GM18507 (cell line): ENCODE results near the gene IZUMO4.
"Not testable (repeated sequence)": the region's sequence is repeated elsewhere in the genome, so short reads cannot be mapped to it uniquely, and the experiment has no call there.

Experiments used
- DNase-seq: peaks from one replicate; pipeline ENCODE4 v3.0.0; 2011; ENCODE audit warnings: low read depth; ENCODE audit not compliant: insufficient read length; ENCODE audit errors: extremely low spot score
- FAIRE-seq: peaks from 2 replicates; lab custom pipeline; 2011; peaks lifted over from hg19 to GRCh38; lab: Jason Lieb, UNC

The IZUMO4 gene

DNA sequence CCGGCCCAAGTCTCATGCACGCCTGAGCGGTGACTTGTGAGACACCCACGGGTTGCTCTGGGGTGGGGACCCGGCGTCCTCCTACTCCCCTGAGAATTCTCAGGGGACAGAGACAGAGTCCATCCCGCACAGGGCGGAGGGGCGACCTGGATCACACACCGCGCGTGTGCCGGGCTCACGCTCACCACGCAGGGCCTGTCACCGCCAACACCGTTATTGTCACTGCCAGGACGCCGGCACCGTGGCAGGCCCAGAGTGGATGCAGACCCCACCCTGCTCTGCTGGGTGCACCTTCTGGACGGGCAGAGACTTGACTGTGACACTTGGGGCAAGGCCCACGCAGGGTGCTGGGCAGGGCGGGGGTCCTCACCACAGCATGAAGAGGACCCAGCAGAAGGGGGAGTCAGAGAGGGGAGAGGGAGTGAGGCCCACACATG lies 16.8 kb upstream of the IZUMO4 start:
- FAIRE-seq (no peak), DNase-seq (no peak)

DNA sequence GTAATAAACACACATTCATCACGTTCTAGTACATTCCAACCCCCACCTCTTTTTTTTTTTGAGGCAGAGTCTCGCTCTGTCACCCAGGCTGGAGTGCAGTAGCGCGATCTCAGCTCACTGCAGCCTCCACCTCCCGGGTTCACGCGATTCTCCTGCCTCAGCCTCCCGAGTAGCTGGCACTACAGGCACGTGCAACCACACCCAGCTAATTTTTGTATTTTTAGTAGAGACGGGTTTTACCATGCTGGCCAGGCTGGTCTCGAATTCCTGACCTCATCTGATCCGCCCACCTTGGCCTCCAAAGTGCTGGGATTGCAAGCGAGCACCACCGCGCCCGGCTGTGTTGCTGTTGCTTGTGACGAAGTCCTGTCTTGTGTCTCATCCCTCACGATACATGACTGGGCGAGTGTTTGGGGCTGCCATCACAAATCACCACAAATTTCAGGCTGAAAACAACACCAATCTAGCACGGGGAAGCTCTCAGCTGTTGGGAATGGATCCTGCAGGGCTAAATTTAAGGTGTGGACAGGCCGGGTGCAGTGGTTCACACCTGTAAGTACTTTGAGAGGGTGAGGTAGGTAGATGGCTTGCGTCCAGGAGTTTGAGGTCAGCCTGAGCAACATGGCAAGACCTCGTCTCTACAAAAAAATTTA lies 16.3 kb upstream of the IZUMO4 start:
- DNase-seq (no peak), FAIRE-seq (no peak)

DNA sequence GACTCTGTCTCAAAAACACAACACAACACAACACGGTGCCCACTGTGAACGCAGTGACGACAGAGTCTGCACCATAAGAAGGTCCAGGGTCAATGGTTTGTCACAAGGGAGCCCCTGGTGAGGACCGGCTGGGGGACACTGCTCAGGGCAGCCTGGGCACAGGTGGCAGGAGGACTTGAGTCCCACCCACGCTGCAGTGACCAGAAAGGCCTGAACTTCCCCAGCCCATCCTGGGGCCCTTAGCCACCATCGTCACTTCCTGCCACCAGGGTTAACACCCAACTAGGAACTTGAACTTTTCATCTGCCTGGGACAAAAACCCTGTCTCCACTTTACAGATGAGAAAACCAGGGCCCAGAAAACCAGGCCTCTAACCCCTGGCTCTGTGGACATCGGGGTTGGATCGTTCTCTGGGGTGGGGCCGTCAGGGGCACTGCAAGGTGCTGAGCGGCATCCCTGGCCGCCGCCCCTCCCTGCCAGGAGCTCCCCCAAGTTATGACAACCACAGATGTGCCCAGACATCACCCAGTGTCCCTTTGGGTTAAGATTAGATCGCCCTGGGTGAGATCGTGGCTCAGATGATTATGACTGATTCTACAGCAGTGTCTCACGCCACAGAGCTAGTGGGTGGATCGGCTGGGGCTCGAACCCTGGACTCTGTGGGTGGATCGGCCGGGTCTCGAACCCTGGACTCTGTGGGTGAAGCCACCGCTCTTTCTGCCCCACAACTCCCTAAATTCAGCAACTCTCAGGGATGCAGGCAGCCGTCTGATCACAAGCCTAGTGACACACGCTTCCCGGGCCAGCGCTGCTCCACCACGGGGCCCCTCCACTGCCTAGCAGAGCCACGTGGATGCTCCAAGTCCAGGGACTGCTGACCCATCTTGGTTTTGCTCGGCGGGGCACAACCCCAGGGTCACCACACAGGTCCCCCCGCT lies 14.6 kb upstream of the IZUMO4 start:
- no peak for DNase-seq
- peak; percentile 94 for FAIRE-seq

DNA sequence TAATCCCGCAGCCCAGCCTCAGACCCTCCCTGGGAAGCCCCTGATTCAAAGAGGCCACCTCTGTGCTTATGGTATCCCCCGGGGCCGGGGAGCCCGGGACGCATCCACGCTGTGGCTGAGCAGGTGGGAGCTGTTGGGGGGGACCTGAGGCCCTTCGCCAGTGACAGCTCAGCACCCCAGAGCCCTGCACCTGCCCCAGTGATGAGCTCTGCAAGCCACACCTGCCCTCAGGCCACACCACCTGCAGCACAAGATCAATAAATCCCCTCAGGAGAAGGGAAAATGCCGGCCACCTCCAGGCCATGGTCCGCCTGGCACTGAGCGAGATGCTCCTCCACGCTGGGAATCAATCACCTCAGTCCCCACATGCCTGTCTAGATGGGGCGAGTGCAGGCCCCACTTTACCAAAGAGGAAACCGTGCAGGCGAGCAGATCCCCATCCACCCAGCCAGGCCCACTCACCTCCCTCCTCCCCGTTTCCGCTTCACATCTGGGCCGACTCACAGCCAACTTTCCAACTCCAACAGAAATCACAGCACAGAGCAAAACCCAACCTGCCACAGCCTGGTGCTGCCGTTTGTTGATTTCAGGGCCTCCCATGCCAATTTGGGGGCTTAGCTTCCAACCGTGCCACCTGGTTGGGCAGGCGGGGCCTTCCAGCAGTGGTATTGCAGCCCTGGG lies 13.4 kb upstream of the IZUMO4 start:
- DNase-seq = no peak
- FAIRE-seq = peak; percentile 85

DNA sequence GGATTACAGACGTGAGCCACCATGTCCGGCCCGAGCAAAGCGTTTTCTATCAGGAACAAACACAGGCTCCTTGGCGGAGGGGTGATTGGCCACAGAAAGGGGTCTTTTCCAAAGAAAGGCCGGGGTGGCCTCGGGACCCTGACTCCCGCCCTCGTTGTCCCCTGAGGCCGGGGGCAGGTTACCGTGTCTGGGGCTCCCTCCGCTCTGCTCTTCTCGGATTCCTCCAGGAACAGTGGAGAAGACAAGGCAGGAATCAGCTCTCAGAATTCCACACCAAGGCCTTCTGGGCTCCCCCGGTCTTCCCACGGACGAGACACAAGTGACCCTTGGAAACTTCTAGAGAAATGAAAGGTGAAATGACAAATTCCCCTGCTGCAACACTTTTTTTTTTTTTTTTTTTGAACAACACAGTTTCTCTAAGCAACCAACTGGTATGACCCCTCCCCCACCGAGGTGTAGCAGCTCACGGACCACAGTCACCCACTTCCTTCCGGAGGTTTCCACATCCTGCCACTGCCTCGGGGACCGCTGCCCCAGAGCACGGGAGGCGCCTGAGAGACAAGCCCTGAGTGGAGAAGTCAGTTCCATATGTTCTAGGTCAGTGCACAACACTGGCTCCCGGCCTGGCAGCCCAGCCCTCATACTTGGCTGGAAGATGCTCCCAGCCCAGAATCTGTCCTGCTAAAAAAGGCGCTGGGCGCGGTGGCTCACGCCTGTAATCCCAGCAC lies 11.6 kb upstream of the IZUMO4 start:
- DNase-seq = no peak
- FAIRE-seq = peak; percentile 98

DNA sequence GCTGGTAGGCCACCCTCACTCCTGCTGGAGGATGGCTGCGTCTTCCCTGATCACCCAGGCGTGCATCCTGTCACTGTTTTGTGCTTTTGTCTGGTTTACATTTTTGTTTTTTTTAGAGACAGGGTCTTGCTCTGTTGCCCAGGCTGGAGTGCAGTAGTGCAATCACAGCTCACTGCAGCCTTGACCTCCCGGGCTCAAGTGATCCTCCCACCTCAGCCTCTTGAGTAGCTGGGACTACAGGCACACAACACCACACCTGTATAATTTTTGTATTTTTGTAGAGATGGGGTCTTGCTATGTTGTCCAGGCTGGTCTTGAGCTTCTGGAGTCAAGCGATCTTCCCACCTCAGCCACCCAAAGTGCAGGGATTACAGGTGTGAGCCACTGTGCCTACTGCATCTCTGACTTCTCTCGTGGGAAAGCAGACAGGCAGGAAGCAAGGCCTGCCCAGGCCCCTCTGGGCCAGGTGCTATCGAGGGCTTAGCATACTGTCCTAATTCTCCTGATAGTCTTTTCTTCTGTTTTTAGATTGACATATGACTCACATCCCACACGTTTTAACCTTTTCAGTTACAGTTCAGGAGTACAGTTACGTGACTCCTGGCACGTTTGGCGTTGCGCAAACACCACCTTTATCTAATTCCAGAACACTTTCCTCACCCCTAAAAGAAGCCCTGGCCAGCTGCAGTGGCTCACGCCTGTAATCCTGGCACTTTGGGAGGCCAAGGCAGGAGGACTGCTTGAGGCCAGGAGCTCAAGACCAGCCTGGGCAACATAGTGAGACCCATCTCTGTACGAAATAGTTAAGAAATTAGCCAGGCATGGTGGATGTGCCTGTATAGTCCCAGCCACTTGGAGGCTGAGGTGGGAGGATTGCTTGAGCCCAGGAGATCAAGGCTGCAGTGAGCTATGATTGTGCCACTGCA lies 9.8 kb upstream of the IZUMO4 start:
- FAIRE-seq = peak; percentile 88

DNA sequence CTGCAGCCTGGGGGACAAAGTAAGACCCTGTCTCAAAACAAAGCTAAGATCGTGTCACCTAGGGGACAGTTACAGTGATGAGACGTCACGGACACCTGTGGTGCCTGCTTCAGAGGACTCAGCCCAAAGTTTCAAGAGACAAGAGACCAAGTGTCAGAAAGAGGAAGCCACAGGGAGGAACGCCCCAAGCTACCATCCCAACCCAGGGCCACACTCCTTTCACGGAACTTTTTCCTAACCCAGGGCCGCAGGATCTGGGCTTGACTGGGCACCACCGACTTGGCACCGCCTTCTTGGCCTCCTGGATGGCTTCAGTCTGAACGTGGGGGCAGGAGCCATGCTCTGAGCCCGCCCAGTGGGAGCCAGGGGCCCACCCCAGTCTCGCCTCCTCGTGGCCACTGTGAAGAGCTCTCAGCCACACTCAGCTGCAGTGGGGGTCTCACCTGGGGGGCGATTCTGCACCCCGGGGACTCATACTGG lies 9.1 kb upstream of the IZUMO4 start:
- FAIRE-seq = peak; percentile 89

More for the DNA sequence above, 9.8 kb upstream of the IZUMO4 start:
- DNase-seq = not testable (repeated sequence)

DNA sequence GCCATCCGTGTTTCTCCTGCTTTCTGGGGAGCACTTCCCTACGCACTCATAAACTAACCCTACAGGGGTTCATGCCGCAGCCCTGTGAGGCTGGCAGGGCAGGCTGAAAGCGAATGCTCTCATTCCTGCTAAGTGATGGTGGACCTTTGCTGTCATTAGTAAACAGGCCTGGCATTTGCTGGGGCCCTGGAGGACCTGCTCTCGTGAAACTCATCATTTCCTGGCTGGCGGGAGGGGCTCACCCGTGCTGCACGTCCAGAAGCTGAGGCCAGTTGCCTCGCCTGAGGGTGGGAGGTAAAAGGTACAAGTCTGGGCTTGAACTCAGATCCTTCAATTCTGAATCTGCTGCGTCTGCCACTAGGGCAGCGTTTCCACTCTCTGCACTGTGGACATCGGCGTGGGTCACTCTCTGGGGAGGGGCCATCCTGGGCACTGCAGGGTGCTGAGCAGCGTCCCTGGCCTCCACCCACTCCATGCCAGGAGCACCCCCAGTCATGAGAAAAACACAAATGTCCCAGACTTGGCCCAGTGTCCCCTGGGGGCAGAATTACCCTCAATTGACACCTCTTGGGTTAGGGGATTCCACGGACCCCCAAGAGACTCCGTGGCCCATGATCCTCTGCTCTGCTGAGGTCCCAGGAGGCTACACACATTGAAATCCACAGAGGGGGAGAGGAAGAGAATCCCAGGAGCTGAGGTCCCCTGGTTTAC lies 7.6 kb upstream of the IZUMO4 start:
- FAIRE-seq (peak; percentile 88), DNase-seq (no peak)

More for the DNA sequence above, 9.1 kb upstream of the IZUMO4 start:
- DNase-seq = no peak

DNA sequence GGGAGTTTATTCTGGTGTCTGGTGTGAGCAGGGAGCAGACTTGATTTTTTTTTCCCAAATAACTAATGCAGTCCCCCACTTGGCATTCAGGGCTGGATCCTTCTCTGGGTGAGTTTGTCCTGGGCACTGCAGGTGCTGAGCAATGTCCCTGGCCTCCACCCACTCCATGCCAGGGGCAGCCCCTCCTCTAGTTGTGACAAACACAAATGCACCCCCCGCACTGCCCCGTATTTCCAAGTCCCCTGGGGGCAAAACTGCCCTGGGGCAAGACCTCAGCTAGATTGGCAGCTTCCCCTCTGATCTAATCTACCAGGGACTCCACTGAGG lies 7.0 kb upstream of the IZUMO4 start:
- FAIRE-seq = no peak
- no peak for DNase-seq

DNA sequence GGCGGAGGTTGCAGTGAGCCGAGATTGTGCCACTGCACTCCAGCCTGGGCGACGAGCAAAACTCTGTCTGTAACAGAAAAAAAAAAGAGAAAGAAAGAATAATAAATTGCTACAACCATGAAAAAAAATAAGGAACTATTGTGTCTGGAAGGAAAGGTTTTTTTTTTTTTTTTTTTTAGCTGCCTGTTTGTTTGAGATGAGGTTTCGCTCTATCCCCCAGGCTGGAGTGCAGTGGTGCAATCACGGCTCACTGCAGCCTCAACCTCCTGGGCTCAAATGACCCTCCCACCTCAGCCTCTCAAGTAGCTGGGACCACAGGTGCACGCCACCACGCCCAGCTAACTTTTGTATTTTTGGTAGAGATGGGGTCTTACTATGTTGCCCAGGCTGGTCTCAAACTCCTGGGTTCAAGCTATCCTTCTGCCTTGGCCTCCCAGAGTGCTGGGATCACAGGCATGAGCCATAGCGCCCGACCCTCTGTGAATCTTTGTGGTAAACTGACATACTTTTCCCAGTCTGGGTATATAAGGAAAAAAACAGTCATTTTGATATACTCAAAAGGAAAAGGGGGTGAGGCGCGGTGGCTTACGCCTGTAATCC lies 4.7 kb upstream of the IZUMO4 start:
- not testable (repeated sequence) for DNase-seq, FAIRE-seq

DNA sequence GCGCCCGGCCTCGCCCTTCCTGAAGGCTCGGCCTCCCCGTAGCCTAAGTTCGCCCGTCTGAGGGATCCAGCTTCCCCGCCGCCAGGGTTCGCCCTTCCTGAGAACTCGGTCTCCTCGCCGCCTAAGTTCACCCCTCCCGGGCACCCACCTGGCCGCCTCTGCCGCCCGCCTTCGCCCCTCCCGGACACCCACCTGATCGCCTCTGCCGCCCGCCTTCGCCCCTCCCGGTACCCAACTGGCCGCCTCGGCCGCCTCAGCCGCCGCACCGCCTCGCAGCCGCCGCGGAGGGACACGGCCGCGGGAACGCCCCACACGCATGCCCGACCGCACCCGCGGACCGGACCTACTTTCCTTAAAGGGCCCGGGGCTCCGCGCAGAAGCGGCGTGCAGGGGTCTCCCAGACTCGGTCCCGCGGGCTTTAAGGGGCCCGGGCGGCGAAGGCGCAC lies 658 bp upstream of the IZUMO4 start, which contains the start of gene MOB3A:
TSS of gene MOB3A (minus strand) at position 293 of the 446 bp plus-strand sequence. CDS start 17,766 bp downstream, outside the sequence.
- FAIRE-seq (no peak), DNase-seq (no peak)

DNA sequence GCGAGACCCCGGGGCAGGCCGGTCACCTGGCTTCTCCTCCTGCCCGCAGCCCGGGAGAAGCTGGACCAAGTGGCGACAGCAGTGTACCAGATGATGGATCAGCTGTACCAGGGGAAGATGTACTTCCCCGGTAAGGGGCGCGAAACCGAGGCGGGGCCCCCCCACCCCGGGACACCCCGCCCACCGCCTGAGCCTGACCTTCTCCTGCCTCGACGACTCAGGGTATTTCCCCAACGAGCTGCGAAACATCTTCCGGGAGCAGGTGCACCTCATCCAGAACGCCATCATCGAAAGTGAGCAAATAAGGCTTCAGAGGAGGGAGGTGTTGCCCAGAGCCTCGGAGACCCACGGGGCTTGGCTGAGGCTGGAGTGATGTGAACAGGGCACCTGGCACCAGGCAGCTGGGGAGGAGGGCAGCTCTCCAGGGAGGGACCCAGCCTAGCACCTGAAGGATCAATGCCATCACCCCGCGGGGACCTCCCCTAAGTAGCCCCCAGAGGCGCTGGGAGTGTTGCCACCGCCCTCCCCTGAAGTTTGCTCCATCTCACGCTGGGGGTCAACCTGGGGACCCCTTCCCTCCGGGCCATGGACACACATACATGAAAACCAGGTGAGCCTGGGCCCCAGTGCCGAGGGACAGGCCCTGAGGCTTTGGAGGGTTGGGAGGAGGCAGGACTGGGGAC lies 629 bp downstream of the IZUMO4 start:
- DNase-seq (no peak), FAIRE-seq (peak; percentile 67)

DNA sequence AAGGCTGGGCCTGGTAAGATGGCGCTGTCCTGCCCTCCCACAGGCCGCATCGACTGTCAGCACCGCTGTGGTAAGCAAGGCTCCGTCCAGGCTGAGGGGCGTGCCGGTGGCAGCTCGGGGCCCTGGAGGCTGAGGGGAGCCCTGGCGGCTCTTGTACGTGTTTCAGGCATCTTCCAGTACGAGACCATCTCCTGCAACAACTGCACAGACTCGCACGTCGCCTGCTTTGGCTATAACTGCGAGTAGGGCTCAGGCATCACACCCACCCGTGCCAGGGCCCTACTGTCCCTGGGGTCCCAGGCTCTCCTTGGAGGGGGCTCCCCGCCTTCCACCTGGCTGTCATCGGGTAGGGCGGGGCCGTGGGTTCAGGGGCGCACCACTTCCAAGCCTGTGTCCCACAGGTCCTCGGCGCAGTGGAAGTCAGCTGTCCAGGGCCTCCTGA lies 1.2 kb downstream of the IZUMO4 start:
- DNase-seq = no peak
- FAIRE-seq = no peak

DNA sequence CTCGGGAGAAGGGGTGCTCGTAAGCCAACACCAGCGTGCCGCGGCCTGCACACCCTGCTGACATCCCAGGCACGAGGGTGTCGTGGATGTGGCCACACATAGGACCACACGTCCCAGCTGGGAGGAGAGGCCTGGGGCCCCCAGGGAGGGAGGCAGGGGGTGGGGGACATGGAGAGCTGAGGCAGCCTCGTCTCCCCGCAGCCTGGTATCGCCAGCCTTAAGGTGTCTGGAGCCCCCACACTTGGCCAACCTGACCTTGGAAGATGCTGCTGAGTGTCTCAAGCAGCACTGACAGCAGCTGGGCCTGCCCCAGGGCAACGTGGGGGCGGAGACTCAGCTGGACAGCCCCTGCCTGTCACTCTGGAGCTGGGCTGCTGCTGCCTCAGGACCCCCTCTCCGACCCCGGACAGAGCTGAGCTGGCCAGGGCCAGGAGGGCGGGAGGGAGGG lies 2.4 kb downstream of the IZUMO4 start:
- no peak for FAIRE-seq
- no peak for DNase-seq

DNA sequence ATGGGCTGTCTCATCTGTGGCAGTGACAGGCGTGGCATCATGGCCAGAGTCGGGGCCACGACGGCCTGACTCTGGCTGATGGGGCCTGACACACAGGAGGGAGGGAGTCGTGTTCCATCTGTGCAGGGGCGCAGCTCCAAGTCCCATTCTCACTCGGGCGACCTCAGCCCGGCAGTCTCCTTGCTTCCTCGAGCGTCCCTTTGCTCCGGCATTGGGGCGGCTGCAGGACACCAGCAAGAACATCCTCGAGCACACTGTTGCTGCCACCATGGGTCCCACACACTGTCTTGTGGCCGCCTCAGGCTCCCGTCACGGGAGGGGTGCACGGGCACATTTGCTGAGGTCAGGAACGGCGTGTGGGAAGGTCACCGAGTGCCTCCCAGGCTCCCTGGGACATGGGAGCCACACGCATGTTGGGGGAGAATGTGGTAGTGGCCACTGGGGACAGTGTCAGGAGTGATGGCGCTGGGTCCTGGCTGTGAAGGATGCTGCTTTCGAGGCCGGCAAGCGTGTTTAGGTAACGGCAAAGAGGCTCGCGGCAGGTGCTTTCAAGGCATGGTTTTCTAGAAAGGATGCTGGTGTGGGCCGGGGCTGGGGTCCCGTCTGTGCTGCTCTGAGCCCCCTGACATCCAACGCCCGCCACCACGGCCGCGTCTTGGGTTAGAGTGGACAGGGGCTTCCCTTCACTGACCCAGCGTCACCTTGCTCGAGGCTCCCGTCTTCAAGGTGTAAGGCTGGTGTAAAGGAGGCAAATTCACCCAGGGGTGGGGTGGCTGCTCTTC lies 3.4 kb downstream of the IZUMO4 start:
- no peak for FAIRE-seq
- DNase-seq = no peak

DNA sequence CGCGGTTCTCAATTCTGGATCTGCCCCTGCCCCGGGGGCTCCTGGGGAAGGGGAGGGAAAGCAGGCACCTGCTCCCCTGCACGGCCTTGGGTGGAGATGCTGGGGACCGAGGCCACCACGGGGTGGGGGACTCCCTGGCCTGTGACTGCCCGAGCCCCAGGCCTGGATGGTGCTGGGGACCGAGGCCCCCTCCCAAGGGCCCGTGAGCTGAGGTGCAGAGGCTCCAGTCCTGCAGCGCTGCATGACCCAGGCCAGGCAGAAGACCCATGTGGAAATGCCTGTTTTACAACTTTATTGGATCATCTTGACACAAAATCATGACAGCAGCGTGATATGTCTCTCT lies 4.0 kb downstream of the IZUMO4 start:
- DNase-seq (no peak), FAIRE-seq (no peak)
